HG02973 (cell line): Measurements from ENCODE around the gene RNF146.
A peak's percentile ranks its signal among the peaks of the same experiment; 100 is the strongest.
"Not testable (repeated sequence)": the region's sequence is repeated elsewhere in the genome, so short reads cannot be mapped to it uniquely, and the experiment has no call there.

ENCODE experiments used
- ATAC-seq: cut with Tn5 transposase; IDR thresholded peaks from one replicate; pipeline ENCODE4 v1.9.1; 2021; ENCODE audit warnings: moderate library complexity; ENCODE audit not compliant: unreplicated experiment

The RNF146 gene

DNA sequence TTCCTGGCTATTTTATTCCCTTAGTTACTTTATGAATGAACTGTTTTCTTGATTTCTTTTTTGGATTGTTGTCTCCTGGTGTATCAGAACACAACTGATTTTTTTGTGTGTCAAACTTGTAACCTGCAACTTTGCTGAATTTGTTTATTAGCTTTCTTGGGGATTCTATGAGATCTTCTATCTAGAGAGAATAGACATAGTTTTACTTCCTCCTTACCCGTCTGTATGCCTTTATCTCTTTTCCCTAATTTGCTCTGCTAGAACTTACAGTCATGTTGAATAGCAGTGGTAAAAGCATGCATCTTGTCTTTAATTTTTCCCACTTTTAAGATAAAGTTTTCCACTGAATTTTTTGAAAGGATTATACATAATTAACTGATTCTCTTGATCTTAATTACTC lies 13.2 kb downstream of the RNF146 start:
- no peak for ATAC-seq

DNA sequence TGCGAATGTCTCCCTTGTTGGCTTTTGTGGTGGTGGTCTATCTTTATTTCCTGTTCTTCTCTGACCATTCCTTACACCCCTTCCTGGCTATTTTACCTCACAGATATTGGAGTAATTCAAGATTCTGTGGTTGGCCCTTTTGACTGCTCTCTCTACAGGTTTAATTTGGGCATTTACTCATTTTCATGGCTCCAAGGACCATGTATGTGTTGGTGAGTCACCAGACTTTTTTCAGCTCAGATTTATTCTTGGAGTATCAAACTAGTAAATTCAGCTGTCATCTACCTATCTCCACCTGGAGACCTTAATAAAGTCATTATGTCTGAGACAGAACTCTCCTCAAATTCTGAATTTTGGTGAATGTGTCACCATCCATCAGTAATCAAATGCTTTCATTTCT lies 15.5 kb downstream of the RNF146 start:
- no peak for ATAC-seq

DNA sequence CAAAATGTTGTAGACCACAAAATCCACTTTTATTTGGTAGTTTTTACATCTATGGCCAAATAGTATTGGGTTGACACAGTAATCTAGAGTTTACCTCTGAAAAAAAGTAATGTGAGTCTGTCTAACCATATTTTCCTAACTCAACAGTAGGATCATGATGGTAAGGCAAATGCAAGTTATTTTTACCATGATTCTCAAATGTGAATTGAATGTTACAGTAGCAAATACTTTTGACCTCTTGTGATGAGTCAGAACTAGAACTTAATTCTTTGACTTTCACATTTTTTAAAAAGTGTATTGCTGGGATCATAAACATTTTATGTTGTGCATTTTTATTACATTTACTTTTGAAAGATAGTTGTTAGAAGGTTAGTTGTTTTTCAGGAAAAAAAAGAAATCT lies 22.0 kb downstream of the RNF146 start:
- peak; percentile 30 for ATAC-seq

DNA sequence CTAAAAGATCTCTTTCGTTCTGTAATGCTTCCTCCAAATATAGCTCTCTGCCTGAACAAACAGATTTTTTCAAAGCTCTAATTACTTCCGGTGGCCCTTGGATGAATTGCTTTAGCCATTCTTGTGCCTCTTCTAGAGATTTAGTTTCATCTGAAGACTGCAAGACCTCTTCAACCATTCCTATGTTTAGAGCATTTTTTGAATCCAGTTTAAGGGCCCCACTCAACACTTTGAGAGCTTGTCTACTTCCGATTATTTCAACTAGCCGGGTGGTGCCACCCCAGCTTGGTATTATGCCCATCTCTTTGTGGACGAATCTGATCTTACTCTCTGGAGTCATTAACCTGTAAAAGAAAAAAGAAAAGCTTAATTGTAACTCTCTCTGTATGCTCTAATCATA lies 23.3 kb downstream of the RNF146 start:
- ATAC-seq: no peak

DNA sequence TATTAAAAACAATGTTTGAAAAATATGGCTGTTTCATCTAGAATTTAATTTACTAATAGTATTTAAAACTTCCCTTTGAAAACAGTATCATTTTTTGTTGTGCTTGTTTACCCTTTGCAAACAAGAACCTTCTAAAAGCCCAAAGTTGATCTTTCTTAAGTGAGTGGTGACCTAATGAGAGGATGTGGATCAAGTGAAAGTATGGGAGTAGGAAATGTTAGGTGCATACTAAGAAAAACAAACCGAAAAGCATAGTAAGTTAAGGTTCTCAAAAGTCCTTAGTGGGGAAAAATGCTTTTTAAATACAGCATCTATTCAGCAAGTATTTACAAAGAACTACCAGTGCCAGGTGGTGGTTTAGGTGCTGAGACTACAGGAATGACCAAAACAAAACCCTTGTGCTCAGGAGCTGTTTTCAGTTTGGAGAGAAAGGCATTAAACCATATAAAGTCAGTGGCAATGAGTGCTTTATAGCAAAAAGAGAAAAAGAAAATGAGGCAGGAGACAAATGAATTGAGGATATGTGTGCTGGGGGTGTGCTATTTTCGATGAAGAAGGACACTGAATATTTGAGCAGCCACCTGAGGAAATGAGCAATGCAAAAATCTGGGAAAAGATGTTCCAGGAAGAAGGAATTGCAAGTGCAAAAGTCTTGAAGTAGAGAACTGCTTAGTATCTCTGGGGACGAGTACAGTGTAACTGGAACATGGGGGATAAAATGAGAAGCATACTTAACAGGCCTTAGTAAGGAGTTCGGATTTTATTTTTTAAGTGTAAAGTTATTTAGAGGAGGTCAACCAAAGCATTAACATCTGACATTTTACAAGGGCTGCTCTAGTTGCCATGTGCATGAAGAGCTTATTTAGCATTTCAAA lies 24.0 kb downstream of the RNF146 start:
- ATAC-seq: peak; percentile 39

DNA sequence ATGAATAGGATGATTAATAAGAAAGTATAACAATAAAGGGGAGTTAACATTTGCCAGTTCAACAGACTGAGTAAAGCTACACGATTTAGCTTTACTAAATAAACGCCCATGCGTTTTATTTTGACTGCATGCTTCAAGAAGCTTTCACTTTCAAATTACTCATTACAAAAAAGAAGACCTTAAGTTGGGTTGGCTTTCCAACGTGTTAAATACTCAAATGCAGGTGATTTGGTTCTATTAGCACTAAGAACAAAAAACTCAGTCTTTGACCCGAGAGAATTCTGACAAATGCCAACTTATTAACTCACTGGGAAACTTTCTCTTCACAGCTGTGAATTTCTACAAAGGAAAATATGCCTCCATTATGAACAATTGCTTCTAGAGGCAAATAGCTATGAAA lies 24.8 kb downstream of the RNF146 start:
- peak; percentile 87 for ATAC-seq

DNA sequence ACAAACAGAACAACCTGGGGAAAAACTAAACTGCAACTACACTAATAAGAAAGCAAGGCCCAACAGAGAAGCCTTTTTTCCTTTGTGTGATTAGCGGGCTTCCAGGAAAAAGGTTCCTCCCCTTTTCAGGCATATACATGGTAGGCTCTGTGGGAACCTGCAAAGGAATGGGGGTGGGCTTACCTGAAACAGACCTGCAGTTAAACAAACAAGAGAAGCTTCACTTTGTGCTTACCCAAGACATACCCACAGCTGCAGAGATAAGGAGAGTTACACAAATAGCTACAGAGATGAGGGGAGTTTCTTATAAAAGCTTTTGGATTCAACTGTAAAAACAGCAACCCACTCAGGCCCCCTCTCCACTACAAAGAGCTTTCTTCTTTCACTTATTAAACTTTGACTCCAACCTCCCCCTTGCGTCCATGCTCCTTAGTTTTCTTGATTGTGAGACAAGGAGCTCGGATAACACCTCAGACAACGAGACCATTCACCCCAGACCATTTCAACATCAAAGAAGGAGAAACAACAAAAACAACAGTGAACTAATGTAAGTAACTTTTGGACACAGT lies 30.9 kb downstream of the RNF146 start:
- no peak for ATAC-seq

DNA sequence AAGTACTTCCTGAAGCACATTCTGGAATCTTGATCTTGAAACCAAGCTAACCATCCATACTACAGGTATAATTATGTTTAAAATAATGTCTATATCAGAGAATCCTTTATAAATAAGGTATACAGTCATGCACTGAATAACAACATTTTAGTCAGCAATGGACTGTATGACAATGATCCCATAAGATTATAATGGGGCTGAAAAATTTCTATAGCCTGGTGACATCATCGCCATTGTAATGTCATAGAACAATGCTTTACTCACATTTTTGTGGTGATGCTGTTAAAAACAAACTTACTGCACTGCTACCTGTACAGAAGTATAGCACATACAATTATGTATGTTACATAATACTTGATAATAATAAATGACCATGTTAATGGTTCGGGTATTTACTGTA lies 31.8 kb downstream of the RNF146 start:
- ATAC-seq: no peak

DNA sequence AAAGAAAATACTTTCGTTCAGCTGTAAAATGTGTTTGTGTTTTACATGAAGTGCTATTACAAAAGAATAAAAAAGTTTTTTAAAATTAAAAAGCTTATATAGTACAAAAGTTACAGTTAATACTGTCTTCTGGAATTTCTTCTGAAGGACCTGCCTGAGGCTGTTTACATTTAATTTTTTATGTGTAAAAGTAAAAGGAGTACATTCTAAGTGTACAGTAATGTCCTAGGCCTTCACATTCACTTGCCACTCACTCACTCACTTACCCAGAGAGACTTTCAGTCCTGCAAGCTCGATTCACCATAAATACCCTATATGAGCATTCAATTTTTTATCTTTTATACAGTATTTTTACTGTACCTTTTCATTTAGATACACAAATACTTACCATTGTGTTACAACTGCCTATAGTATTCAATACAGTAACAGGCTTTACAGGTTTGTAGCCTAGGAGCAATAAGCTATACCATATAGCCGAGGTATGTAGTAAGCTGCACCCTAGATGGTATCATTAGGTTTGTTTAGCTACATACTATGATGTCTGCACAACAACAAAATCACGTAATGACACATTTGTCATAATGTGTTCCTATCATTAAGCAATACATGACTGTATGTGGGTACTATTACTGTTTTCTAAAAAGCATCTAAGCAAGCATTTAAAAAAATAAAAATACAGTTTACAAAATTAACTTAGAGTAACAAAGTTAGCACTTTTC lies 33.0 kb downstream of the RNF146 start:
- no peak for ATAC-seq

DNA sequence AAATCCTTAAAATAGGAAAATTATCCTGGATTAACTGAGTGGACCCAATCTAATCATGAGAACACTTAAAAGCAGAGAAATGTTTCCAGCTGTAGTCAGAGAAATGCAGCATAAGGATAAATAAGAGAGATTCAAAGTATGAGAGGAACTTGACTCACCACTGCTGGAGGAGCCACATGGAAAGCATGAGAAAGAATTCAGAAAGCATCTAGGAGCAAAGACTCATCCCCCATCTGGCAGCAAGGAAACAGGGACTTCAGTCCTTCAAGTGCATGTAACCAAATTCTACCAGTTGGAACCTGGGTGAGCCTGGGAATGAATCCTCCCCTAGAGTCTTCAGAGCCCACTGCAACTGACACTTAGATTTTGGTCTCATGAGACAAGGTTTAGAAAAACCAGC lies 33.7 kb downstream of the RNF146 start:
- ATAC-seq: no peak

DNA sequence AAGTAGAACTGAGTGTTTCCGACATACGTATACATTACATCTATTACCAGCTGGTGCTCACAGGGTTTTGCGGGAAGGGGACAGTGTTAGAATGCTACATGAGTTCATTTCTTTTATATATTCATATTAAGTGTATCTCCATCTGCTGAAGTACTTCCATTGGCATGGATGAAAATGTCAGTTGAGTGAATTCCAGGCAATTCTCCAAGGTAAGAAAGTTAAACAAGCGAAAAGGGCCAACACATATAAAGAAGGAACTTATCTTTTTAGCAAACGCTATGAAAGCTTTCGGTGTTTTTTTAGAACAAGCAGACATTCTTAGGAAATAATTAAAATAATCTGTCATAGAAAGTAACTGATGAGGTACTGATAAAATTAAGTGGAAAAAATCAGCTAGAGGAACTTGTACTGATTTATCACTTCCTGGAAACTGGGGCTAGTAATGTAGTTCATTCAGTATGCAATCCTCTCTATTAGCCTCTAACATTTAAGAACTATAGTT lies 34.6 kb downstream of the RNF146 start:
- ATAC-seq: no peak

DNA sequence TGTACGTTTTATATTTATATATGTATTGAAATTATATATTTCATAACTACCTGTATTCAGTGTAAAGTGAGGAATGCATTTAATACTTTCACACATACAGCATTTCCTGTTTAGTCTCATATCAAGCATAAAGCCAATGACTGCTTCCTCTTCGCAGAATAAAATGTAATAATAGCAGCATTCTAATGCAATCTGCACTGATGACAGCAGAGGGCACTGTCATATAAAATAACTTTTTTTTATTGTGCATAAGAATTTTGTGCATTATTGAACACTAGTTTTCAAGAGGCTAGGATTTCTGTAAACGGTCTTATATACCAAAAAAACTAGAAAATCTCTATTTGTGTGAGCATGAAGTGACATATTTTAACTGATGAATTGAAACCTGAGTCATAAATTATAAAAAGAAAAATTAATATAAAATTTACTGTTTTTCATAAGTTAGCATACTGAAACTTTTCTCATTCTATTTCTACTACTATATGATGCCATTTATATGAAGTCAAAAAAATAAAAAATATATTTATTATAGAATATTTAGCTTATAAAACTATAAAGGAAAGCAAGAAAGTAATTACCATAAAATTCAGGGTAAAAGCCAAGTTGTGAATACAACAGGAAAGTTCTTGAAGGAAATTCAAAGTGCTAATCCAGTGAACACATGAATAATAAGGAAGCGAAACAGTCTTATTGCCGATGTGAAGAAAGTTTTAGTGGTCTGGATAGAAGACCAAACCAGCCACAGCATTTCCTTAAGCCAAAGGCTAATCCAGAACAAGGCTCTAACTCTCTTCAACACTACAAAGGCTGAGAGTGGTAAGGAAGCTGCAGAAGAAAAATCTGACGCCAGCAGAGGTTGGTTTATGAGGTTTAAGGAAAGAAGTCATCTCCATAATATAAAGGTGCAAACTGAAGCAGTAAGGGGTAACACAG lies 36.3 kb downstream of the RNF146 start:
- peak; percentile 85 for ATAC-seq

DNA sequence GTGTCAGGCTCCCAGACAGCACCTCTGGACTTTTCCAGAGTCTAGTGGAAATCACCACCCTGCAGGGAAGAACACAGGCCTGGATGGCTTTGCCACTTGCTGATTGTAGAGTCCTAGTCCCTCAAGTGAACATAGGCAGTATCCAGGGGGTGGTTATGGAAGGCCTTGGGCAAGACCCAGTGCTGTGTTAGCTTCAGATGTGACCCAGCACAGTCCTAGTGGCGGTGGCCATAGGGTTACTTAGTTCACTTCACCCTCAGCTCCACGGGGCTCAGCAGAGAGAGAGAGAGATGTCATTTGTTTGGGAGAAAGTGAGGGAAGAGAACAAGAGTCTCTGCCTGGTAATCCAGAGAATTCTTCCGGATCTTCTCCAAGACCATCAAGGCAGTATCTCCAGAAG lies 37.3 kb downstream of the RNF146 start:
- no peak for ATAC-seq

DNA sequence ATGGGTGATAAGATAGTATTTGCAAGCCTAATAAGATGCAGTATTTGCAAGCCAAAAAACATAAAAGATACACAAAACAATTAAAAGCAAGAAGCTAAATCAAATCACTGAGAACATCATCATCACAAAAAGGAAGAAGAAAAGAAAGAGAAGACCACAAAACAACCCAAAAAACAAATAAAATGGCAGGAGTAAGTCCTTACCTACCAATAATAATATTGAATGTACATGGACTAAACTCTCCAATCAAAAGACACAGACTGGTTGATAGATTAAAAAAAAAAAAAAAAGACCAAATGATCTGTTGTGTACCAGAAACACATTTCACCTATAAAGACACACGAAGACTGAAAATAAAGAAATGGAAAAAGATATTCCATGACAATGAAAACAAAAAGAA lies 39.1 kb downstream of the RNF146 start:
- no peak for ATAC-seq

DNA sequence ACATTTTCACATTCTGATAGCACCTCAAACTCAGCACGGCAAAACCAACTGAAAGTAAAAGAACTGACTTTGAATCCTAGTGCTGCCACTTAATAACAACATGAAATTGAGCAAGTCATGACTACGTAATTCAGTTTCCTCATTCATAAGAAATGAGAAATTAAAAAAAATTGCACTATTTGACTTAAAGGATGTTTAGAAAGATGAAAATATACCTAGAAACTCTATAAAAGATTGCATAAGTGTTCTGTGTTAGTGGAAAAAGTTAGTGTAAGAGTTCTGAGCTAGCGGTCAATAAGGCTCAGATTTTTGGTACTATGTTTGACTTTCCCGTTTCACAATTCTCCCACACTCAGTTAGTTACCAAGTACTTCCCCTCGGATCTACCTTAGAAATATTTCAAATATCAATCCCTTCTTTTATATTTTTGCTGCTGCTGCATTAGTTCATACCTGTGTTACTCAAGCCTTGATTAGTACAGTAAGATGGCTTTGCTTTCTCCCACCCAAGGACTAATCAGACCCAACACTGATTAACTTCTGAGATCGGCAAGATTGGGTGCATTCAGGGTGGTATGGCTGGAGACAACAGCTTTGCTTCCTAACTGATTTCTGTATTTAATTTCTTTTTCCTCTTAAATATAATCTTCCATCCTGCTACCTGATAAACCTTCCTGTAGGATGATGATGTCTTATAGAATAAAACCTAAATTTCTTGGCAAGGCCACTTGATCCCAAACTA lies 50.9 kb downstream of the RNF146 start:
- ATAC-seq: no peak

DNA sequence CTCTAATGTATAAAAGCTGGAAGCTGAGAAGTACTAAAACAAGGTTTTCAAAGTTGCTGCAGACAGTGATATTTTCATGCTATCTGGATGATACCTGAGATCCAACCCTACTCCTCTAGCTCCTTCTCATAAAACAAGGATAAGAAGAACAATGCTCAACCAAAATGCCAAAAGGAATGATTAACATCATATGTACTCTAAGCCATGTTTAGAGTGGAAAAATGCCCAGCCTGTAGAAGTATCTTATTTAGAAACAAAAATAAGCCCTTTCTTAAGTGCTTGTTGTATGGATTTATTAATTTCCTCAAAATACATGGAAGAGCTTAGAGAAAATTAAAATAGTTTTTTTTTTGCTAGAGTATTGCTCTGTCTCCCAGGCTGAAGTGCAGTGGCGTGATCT lies 53.0 kb downstream of the RNF146 start:
- no peak for ATAC-seq

DNA sequence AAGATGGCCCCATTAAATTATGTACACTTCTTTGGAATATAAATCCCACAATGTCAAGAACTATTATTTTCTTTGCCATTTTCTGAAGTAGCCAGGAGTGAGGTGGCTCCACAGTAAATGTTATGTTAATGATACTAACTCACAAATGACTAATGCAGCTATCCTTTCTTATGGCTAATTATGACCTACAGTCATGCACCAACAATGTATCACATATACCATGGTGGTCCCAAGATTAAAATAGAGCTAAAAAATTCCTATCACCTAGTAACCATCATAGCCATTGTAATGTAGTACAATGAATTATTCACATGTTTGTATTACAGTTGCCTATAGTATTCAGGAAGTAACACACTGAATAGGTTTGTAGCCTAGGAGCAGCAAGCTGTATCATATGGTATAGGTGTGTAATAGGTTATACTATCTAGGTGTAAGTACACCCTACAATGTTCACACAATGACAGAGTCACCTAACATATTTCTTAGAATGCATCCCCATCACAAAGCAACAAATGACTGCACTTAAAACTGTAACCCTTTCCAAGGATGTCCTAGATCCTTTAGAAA lies 61.5 kb downstream of the RNF146 start:
- ATAC-seq: no peak

DNA sequence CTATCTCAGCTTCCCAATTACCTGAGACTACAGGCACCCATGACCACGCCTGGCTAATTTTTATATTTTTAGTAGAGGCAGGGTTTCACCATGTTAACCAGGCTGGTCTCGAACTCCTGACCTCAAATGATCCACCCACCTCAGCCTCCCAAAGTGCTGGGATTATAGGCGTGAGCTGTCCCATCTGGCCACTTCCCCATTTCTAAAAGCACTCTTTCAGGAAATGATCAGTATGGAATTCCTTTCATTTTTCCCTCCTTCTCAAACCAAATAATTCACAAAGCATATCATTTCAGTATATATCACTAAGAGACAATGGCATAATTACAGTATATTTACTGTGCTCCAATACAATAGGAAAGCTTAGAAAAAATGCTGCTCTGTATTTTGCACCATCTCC lies 64.6 kb downstream of the RNF146 start:
- ATAC-seq: not testable (repeated sequence)

DNA sequence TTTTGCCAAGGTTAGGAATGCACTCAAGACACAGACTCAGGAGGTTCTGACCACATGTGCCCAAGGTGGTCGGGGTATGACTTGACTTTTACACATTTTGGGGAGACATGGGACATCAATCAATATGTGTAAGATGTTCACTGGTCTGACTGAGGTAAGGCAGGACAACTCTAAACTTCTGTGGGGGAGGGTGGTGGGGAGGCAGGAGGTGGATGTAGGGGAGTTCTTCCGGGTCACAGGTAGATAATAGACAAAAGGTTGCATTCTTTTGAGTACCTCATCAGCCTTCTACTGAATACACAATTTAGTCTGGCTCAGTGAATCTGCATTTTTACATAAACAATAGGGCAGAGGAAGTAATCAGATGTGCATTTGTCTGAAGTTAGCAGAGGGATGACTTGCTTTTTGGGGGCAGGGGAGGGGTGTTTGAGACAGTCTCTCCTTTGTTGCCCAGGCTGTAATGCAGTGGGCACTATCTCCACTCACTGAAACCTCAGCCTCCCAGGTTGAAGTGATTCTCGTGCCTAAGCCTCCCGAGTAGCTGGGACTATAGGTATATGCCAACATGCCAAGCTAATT lies 65.8 kb downstream of the RNF146 start:
- no peak for ATAC-seq
